Measurements from ENCODE around the gene PCSK6.

The PCSK6 gene

GRCh38 chr15:101381671-101382212, 107.8 kb downstream of the PCSK6 start:
- no peak for ATAC-seq
- TF ChIP-seq ISL1 (CRISPR knock-in tag; IDR thresholded peaks at IDR 0.05) = no peak
- no peak for TF ChIP-seq CREB5 (CRISPR knock-in tag; IDR thresholded peaks at IDR 0.05; ENCODE audit: low read depth)
- TF ChIP-seq TCF4 (CRISPR knock-in tag; IDR thresholded peaks at IDR 0.05; ENCODE audit: borderline replicate concordance) = no peak
- no peak for TF ChIP-seq TOX (CRISPR knock-in tag; IDR thresholded peaks at IDR 0.05; ENCODE audit: borderline replicate concordance)
- no peak for TF ChIP-seq POU6F1 (CRISPR knock-in tag; IDR thresholded peaks at IDR 0.05; ENCODE audit: borderline replicate concordance, low read depth)
- TF ChIP-seq OSR1 (CRISPR knock-in tag; IDR thresholded peaks at IDR 0.05) = no peak
- TF ChIP-seq, protein P1, sequence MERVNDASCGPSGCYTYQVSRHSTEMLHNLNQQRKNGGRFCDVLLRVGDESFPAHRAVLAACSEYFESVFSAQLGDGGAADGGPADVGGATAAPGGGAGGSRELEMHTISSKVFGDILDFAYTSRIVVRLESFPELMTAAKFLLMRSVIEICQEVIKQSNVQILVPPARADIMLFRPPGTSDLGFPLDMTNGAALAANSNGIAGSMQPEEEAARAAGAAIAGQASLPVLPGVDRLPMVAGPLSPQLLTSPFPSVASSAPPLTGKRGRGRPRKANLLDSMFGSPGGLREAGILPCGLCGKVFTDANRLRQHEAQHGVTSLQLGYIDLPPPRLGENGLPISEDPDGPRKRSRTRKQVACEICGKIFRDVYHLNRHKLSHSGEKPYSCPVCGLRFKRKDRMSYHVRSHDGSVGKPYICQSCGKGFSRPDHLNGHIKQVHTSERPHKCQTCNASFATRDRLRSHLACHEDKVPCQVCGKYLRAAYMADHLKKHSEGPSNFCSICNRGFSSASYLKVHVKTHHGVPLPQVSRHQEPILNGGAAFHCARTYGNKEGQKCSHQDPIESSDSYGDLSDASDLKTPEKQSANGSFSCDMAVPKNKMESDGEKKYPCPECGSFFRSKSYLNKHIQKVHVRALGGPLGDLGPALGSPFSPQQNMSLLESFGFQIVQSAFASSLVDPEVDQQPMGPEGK (CRISPR knock-in tag; IDR thresholded peaks at IDR 0.05; ENCODE audit: borderline replicate concordance) = no peak
- no peak for TF ChIP-seq ESRRG (CRISPR knock-in tag; IDR thresholded peaks at IDR 0.05)
- TF ChIP-seq PPARA (CRISPR knock-in tag; IDR thresholded peaks at IDR 0.05; ENCODE audit: borderline replicate concordance) = no peak
- TF ChIP-seq ZNF70 (CRISPR knock-in tag; IDR thresholded peaks at IDR 0.05) = no peak

GRCh38 chr15:101380146-101380545, 109.4 kb downstream of the PCSK6 start:
- ATAC-seq = no peak
- TF ChIP-seq RARB (CRISPR knock-in tag; IDR thresholded peaks at IDR 0.05) = no peak
- TF ChIP-seq ZFP30 (CRISPR knock-in tag; IDR thresholded peaks at IDR 0.05) = no peak
- no peak for TF ChIP-seq TCF4 (CRISPR knock-in tag; IDR thresholded peaks at IDR 0.05; ENCODE audit: borderline replicate concordance)
- no peak for TF ChIP-seq ARNTL (CRISPR knock-in tag; IDR thresholded peaks at IDR 0.05; ENCODE audit: borderline replicate concordance, low read depth)
- TF ChIP-seq CSDC2 (CRISPR knock-in tag; IDR thresholded peaks at IDR 0.05) = no peak
- no peak for TF ChIP-seq OSR1 (CRISPR knock-in tag; IDR thresholded peaks at IDR 0.05)

GRCh38 chr15:101379647-101380046, 109.9 kb downstream of the PCSK6 start:
- no peak for ATAC-seq
- no peak for TF ChIP-seq ZFP3 (CRISPR knock-in tag; IDR thresholded peaks at IDR 0.05)
- no peak for TF ChIP-seq ZNF70 (CRISPR knock-in tag; IDR thresholded peaks at IDR 0.05)
- no peak for TF ChIP-seq ARNTL (CRISPR knock-in tag; IDR thresholded peaks at IDR 0.05; ENCODE audit: borderline replicate concordance, low read depth)
- TF ChIP-seq SNAI2 (CRISPR knock-in tag; IDR thresholded peaks at IDR 0.05) = no peak
- TF ChIP-seq TOX (CRISPR knock-in tag; IDR thresholded peaks at IDR 0.05; ENCODE audit: borderline replicate concordance) = no peak
- no peak for TF ChIP-seq CREB5 (CRISPR knock-in tag; IDR thresholded peaks at IDR 0.05; ENCODE audit: low read depth)
- TF ChIP-seq ZFP30 (CRISPR knock-in tag; IDR thresholded peaks at IDR 0.05) = no peak
- TF ChIP-seq, protein P2, sequence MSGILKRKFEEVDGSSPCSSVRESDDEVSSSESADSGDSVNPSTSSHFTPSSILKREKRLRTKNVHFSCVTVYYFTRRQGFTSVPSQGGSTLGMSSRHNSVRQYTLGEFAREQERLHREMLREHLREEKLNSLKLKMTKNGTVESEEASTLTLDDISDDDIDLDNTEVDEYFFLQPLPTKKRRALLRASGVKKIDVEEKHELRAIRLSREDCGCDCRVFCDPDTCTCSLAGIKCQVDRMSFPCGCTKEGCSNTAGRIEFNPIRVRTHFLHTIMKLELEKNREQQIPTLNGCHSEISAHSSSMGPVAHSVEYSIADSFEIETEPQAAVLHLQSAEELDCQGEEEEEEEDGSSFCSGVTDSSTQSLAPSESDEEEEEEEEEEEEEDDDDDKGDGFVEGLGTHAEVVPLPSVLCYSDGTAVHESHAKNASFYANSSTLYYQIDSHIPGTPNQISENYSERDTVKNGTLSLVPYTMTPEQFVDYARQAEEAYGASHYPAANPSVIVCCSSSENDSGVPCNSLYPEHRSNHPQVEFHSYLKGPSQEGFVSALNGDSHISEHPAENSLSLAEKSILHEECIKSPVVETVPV (CRISPR knock-in tag; IDR thresholded peaks at IDR 0.05) = no peak

DNA sequence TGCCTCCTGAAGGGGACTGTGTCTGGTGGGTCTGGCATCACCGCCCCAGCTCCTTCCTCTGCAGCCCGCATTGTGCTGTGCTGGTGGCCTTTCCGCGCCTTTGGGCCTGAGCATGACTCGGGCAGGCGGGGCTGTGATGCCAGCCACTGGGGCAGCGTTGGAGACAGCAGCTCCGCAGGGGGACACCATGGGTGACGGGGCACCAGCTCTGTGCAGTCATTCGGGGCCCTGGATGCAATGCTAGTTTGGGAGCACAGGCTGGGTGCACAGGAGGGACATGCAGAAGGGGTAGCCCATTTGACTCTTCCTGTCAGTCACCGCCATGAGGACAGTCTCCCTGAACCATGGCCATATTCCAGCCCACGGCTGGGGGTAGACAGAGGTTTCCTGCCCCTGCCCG, 110.6 kb downstream of the PCSK6 start:
- ATAC-seq = no peak
- TF ChIP-seq ZC3H10 (CRISPR knock-in tag; IDR thresholded peaks at IDR 0.05) = no peak
- no peak for TF ChIP-seq ISL1 (CRISPR knock-in tag; IDR thresholded peaks at IDR 0.05)
- TF ChIP-seq, protein P3, sequence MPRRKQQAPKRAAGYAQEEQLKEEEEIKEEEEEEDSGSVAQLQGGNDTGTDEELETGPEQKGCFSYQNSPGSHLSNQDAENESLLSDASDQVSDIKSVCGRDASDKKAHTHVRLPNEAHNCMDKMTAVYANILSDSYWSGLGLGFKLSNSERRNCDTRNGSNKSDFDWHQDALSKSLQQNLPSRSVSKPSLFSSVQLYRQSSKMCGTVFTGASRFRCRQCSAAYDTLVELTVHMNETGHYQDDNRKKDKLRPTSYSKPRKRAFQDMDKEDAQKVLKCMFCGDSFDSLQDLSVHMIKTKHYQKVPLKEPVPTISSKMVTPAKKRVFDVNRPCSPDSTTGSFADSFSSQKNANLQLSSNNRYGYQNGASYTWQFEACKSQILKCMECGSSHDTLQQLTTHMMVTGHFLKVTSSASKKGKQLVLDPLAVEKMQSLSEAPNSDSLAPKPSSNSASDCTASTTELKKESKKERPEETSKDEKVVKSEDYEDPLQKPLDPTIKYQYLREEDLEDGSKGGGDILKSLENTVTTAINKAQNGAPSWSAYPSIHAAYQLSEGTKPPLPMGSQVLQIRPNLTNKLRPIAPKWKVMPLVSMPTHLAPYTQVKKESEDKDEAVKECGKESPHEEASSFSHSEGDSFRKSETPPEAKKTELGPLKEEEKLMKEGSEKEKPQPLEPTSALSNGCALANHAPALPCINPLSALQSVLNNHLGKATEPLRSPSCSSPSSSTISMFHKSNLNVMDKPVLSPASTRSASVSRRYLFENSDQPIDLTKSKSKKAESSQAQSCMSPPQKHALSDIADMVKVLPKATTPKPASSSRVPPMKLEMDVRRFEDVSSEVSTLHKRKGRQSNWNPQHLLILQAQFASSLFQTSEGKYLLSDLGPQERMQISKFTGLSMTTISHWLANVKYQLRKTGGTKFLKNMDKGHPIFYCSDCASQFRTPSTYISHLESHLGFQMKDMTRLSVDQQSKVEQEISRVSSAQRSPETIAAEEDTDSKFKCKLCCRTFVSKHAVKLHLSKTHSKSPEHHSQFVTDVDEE (CRISPR knock-in tag; IDR thresholded peaks at IDR 0.05) = no peak
- TF ChIP-seq GLIS3 (CRISPR knock-in tag; IDR thresholded peaks at IDR 0.05) = no peak
- no peak for TF ChIP-seq TCF4 (CRISPR knock-in tag; IDR thresholded peaks at IDR 0.05; ENCODE audit: borderline replicate concordance)
- TF ChIP-seq TOX (CRISPR knock-in tag; IDR thresholded peaks at IDR 0.05; ENCODE audit: borderline replicate concordance) = no peak
- TF ChIP-seq PPARA (CRISPR knock-in tag; IDR thresholded peaks at IDR 0.05; ENCODE audit: borderline replicate concordance) = no peak
- no peak for TF ChIP-seq CREB5 (CRISPR knock-in tag; IDR thresholded peaks at IDR 0.05; ENCODE audit: low read depth)
- TF ChIP-seq ZFP3 (CRISPR knock-in tag; IDR thresholded peaks at IDR 0.05) = no peak
- TF ChIP-seq ZFP30 (CRISPR knock-in tag; IDR thresholded peaks at IDR 0.05) = no peak
- TF ChIP-seq, protein P1 (CRISPR knock-in tag; IDR thresholded peaks at IDR 0.05; ENCODE audit: borderline replicate concordance) = no peak
- TF ChIP-seq ARNTL (CRISPR knock-in tag; IDR thresholded peaks at IDR 0.05; ENCODE audit: borderline replicate concordance, low read depth) = no peak
- no peak for TF ChIP-seq CSDC2 (CRISPR knock-in tag; IDR thresholded peaks at IDR 0.05)
- no peak for TF ChIP-seq ESRRG (CRISPR knock-in tag; IDR thresholded peaks at IDR 0.05)

Data from SK-N-SH treated with all-trans-retinoic acid at 6 μM for 48 hours (cell line).